Activated CD8-positive, alpha-beta memory T cell treated with anti-CD3 and anti-CD28 coated beads, Interleukin-2, amount 10 ng/mL, durations not matched to agents 7 days and 5 days (primary cell): ENCODE results near the gene CPED1. TPM values are rescaled to one million over a fixed set of nuclear protein-coding genes. Genes with fewer than 3 reads are reported as not detected.

ENCODE experiments used
- ATAC-seq: fragments of 150-1000 bp; cut with Tn5 transposase; one replicate; pipeline ENCODE4 v1.10.0; 2021; ENCODE audit warnings: moderate library complexity
- CTCF ChIA-PET: fragments of 350-600 bp; sonication (Branson Sonifier 250); formaldehyde crosslinking; loops from one replicate; lab custom pipeline; 2021; ENCODE audit warnings: antibody characterized with exemption; lab: Charles Lee
- DNase-seq: peaks from one replicate; pipeline ENCODE4 v3.0.0-alpha.2; 2020
- H3K27ac Mint-ChIP-seq: one replicate; pipeline ENCODE4 v1.8.0; 2021; ENCODE audit warnings: mild to moderate bottlenecking, mixed read lengths
- H3K27me3 Mint-ChIP-seq: one replicate; pipeline ENCODE4 v1.8.0; 2021; ENCODE audit warnings: mixed read lengths
- H3K36me3 Mint-ChIP-seq: one replicate; pipeline ENCODE4 v1.8.0; 2021; ENCODE audit warnings: mild to moderate bottlenecking, mixed read lengths
- H3K4me1 Mint-ChIP-seq: one replicate; pipeline ENCODE4 v1.8.0; 2021; ENCODE audit warnings: mixed read lengths
- H3K4me3 Mint-ChIP-seq: one replicate; pipeline ENCODE4 v1.8.0; 2021; ENCODE audit warnings: mild to moderate bottlenecking, moderate library complexity, mixed read lengths
- H3K9me3 Mint-ChIP-seq: one replicate; pipeline ENCODE4 v1.8.0; 2022; ENCODE audit warnings: low read depth, mixed read lengths
- total RNA-seq, 2 experiments: library from RNA; stranded (reverse); gene quantifications; one replicate each; pipeline ENCODE4 v1.2.3, GENCODE V29; 2021

The CPED1 gene
- total RNA-seq, 2 experiments from 2014 or later = 0.16 TPM; not detected in 1

DNA sequence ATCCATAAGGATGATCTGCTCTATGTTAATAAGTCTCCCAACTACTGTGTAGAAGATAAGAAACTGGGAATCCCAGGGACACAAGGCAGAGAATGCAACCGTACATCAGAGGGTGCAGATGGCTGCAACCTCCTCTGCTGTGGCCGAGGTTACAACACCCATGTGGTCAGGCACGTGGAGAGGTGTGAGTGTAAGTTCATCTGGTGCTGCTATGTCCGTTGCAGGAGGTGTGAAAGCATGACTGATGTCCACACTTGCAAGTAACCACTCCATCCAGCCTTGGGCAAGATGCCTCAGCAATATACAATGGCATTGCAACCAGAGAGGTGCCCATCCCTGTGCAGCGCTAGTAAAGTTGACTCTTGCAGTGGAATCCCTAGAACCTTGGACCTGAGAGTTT lies 350.6 kb downstream of the CPED1 start:
- Mint-ChIP-seq H3K27ac (no peak overlapping the region), H3K36me3 (peaks cover 17% of the 10 kb centered on the region), H3K27me3 (peaks cover 22% of the 10 kb centered on the region), H3K4me1 (no peaks in the 10 kb centered on the region), H3K4me3 (no peak overlapping the region), H3K9me3 (no peaks in the 10 kb centered on the region)
- no peak for ATAC-seq
- no peak for DNase-seq
- CTCF ChIA-PET = no interaction called here

DNA sequence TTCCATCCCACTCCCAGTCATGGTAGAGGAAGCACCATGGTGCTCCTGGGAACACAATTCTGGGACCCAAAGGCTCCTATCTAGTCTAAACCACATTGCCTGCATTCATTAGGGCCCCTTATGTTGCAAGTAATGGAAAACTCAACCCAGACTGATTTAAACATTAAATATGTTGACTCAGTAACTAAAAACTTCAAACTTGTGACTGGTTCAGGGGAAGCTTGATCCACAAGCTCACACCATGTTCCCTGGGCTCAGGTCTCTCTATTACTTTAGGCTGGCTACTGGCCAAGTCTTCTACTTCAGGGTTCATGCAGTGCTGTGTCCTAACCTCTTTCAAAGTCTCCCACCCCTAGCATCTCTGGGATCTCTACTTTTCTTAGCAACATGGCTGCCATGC lies 353.4 kb downstream of the CPED1 start:
- H3K9me3 Mint-ChIP-seq = no peaks in the 10 kb centered on the region
- peaks cover 29% of the 10 kb centered on the region for H3K36me3 Mint-ChIP-seq
- no peaks in the 10 kb centered on the region for H3K4me1 Mint-ChIP-seq
- H3K27ac Mint-ChIP-seq = no peak overlapping the region
- no peak for DNase-seq
- no peak for ATAC-seq
- peaks cover under 1% of the 10 kb centered on the region for H3K27me3 Mint-ChIP-seq
- CTCF ChIA-PET = no interaction called here
- no peak overlapping the region for H3K4me3 Mint-ChIP-seq

DNA sequence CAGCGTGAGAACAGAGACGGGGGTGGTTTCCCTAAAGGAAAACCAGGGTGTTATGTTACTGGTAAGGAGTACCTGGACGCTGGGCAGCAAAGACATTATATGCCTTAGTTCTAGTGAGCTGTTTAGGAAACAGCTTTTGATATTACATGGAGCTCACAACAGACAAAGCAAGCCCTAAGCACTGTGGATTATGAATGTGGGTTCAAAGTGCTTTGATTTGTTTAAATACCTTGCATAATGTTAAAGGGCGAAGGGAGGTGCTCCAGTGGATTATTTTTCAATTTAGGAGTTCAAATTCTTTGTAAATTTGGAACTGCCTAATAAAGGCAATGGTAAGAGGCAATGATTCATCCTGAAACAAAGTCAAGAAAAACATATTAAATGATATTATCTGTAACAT lies 354.1 kb downstream of the CPED1 start:
- Mint-ChIP-seq H3K27ac (no peak overlapping the region), H3K4me3 (no peak overlapping the region), H3K4me1 (no peaks in the 10 kb centered on the region), H3K27me3 (no peaks in the 10 kb centered on the region), H3K36me3 (peaks cover 35% of the 10 kb centered on the region), H3K9me3 (no peaks in the 10 kb centered on the region)
- DNase-seq = no peak
- no peak for ATAC-seq
- CTCF ChIA-PET = no interaction called here

DNA sequence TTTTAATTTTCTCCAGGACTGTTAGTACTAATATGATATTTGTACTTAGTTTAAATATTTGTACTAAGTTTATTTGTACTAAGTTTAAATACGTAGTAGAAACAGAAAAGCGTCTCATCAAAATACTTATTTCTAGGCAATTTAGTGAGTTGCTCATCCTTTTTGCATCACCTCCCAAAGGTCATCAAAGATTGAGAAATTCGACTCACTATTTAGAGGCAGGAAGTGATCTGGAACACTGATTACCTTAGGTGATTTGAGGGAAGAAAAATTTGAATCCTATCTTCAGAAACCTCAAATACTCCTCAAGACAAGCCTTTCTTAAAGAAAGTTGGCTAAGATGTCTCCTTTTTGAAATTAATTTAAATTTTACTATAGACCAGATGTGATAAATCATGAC lies 354.8 kb downstream of the CPED1 start:
- Mint-ChIP-seq H3K9me3 (no peaks in the 10 kb centered on the region), H3K36me3 (peaks cover 35% of the 10 kb centered on the region), H3K4me3 (no peak overlapping the region), H3K27me3 (no peaks in the 10 kb centered on the region), H3K27ac (no peak overlapping the region), H3K4me1 (no peaks in the 10 kb centered on the region)
- ATAC-seq (no peak), DNase-seq (no peak)
- CTCF ChIA-PET = no interaction called here

DNA sequence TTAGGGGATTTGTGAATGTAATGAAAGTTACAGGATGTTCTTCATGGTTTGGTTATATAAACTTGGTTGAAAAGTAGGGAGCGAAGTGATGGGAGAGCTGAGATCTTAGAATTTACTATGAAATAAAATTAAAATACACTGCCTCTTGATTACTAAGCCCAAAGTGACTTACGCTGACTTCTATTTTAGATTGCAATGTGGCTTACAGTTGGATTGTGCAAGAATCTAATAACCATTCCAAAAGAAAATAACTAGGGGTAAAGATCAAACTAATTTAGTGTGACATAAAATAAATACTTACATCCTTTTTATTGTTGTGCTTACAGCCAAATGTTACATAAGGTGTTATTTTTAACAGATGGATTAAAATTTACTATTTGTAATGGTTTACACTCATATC lies 355.6 kb downstream of the CPED1 start:
- Mint-ChIP-seq H3K27me3 (no peaks in the 10 kb centered on the region), H3K36me3 (peaks cover 32% of the 10 kb centered on the region), H3K9me3 (no peaks in the 10 kb centered on the region), H3K27ac (no peak overlapping the region), H3K4me1 (no peaks in the 10 kb centered on the region), H3K4me3 (no peak overlapping the region)
- no peak for ATAC-seq
- CTCF ChIA-PET = no interaction called here
- DNase-seq = no peak

DNA sequence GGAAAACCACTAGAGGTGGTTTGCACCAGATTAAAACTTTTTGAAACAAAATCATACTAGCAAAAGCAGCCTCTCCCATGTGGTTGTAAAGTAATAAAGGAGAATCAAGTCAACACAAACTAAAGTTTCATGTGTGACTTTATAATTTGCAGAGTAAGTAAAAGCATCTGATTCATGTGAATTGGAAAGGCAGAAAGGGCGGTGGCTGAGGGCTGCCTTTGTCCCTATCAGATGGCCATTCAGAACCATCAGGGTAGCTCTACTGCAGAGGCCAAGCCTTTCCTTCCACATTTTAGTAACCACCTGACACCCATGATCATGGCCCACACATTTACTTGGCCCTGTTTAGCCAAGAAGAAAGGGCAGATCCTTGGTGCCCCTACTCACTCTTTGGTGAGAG lies 356.0 kb downstream of the CPED1 start:
- Mint-ChIP-seq H3K27me3 (no peaks in the 10 kb centered on the region), H3K27ac (no peak overlapping the region), H3K4me1 (no peaks in the 10 kb centered on the region), H3K4me3 (no peak overlapping the region), H3K36me3 (peaks cover 31% of the 10 kb centered on the region), H3K9me3 (no peaks in the 10 kb centered on the region)
- no peak for DNase-seq
- CTCF ChIA-PET = no interaction called here
- no peak for ATAC-seq

Other genes with a start within 250 kb of the CPED1 start
- not detected for gene TSPAN12, start 130.6 kb upstream of the CPED1 start, total RNA-seq
- gene ING3, start 37.9 kb upstream of the CPED1 start, total RNA-seq = 10 to 100 TPM; 23.3 to 28.2 TPM